H1 (cell line): ENCODE results near the gene AGER. TPM values are rescaled to one million over a fixed set of nuclear protein-coding genes. Genes with fewer than 3 reads are reported as not detected.

Experiments
- NRF1 ChIP-seq: IDR thresholded peaks from 2 replicates; pipeline ENCODE4 v1.6.1; 2011; ENCODE audit warnings: mild to moderate bottlenecking, low read depth, low read length, improper control_type of control experiment
- polyA plus RNA-seq, 7 experiments: library from polyadenylated mRNA; depleted of rRNA in 3 of 7; stranded (reverse) in 5 of 7; unstranded in 2 of 7; fragments of >200 nt in 5 of 7; fragments of 200-250 nt in 2 of 7; gene quantifications; 1 replicate in 5 of 7; 2 replicates in 1 of 7; 4 replicates in 1 of 7; pipeline versions ENCODE4 v1.2.1 to v1.2.3, GENCODE V29; 2011 to 2013; ENCODE audit warnings: missing spikeins in 2 of 7, mixed read lengths in 2 of 7
- total RNA-seq: library from RNA; stranded (reverse); fragmentation: NEBNext Ultra II Directional; extraction: Animal tissue kit (Norgen Biotek cat#: 25700); gene quantifications from 2 replicates; pipeline ENCODE4 v1.2.1, GENCODE V29; 2021

The AGER gene
- total and polyA plus RNA-seq, 2 of the 8 experiments (the other 6 are each of a cell fraction or from before 2014, with no cell fraction given), result 3.8 to 10.9 TPM

DNA sequence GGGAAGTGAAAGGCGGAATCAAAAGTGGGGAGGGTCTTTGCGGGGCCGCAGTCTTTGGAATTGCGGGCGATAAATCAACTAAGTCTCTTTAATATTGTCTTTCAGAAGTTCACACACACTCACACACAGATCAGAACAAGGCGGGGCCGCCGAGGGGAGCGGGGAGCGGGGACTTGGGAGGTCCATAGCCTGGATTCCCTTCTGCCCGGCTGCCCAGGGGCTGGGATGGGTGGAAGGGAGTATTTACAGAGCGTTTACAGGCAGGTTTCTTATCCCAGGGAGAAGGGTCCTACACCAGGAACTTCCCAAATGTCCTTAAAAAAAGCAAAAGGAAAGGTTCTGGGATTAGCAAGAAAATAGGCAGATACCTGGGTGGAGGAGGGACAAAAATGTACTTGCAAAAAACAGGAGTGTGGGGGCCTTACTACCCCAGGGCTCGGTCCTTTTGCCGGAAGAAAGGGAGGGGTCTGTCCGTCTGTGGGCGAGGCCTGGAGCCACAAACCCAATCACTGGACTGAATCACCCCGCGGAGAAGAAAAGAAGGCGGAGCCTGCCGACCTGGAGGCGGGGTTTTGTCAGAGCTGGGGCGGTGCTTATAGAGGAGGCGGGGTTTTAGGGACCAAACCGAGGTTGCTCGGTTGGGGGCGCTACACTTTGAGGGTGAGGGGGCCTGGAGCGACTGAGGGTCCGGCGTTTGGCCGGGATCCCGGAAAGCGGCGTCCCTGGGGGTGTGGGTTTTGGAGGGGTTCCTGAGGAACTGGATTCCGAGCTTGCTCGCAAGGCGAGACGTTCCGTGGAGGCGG is 35.6 kb downstream of the AGER start (continued):
- no peak for TF ChIP-seq NRF1
